Muscle of leg (tissue), 16 donors: ENCODE results near the gene IL13RA2. TPM values are rescaled to one million over a fixed set of nuclear protein-coding genes. Genes with fewer than 3 reads are reported as not detected.

Experiments used
- DNase-seq: peaks from one replicate; pipeline ENCODE4 v3.0.0; 2013
- H3K27ac ChIP-seq: one replicate; pipeline ENCODE4 v1.5.1; 2013; ENCODE audit warnings: mild to moderate bottlenecking, low read length, control low read depth
- H3K27me3 ChIP-seq: one replicate; pipeline ENCODE4 v1.6.1; 2013; ENCODE audit warnings: low read length; ENCODE audit not compliant: control insufficient read depth, insufficient read depth
- H3K36me3 ChIP-seq: one replicate; pipeline ENCODE4 v1.6.1; 2013; ENCODE audit warnings: low read length; ENCODE audit not compliant: control insufficient read depth, insufficient read depth
- H3K4me1 ChIP-seq: one replicate; pipeline ENCODE4 v1.6.1; 2013; ENCODE audit warnings: low read length; ENCODE audit not compliant: control insufficient read depth, insufficient read depth
- H3K4me3 ChIP-seq: one replicate; pipeline ENCODE4 v1.5.1; 2013; ENCODE audit warnings: low read length, control low read depth
- H3K9me3 ChIP-seq: replicated peaks from 2 replicates; pipeline ENCODE4 v1.6.1; 2013; ENCODE audit warnings: low read depth, low read length; ENCODE audit not compliant: control insufficient read depth
- WGBS: methylation state at CpG from one replicate; pipeline ENCODE4 v1.1.5; 2013; ENCODE audit warnings: missing lambda C conversion rate; ENCODE audit not compliant: insufficient coverage; 5-methylcytosine and 5-hydroxymethylcytosine counted together
- long read RNA-seq, 11 donors: transcript quantifications; one replicate each; lab custom pipeline, GENCODE V29; 2026
- polyA plus RNA-seq, 8 donors: library from polyadenylated mRNA; unstranded; fragments of 120-200 nt; gene quantifications; one replicate each; pipeline versions ENCODE4 v1.2.1 to v1.2.3, GENCODE V29; 2013; ENCODE audit warnings: inconsistent platforms in 1 of 8, low replicate concordance in 1 of 8; ENCODE audit not compliant: insufficient read length in 8 of 8, insufficient read depth in 1 of 8
- total RNA-seq: library from RNA; stranded (reverse); fragments of 120-200 nt; gene quantifications from one replicate; pipeline ENCODE4 v1.2.4, GENCODE V29; 2013

The IL13RA2 gene, protein sequence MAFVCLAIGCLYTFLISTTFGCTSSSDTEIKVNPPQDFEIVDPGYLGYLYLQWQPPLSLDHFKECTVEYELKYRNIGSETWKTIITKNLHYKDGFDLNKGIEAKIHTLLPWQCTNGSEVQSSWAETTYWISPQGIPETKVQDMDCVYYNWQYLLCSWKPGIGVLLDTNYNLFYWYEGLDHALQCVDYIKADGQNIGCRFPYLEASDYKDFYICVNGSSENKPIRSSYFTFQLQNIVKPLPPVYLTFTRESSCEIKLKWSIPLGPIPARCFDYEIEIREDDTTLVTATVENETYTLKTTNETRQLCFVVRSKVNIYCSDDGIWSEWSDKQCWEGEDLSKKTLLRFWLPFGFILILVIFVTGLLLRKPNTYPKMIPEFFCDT
- total RNA-seq = 0.09 TPM
- under 1 TPM in 7 of 8 donors, not detected in 1; 0.21 to 0.92 (median 0.41) TPM for polyA plus RNA-seq
- long read RNA-seq, donor 1 = 0 reads
- long read RNA-seq, donor 2 = 0 reads
- long read RNA-seq, donor 3 = 0 reads
- long read RNA-seq, donor 4 = 0 reads
- long read RNA-seq, donor 5, partial matches to known transcripts = 0 of 1 reads
- long read RNA-seq, donor 5, other reads (novel, unspliced or antisense) = 0 of 1 reads
- long read RNA-seq, donor 6 = 0 reads
- long read RNA-seq, donor 7 = 0 reads
- long read RNA-seq, donor 8, partial matches to known transcripts = 0 of 1 reads
- long read RNA-seq, donor 8, other reads (novel, unspliced or antisense) = 0 of 1 reads
- long read RNA-seq, donor 9 = 0 reads
- long read RNA-seq, donor 10, partial matches to known transcripts = 0 of 1 reads
- long read RNA-seq, donor 10, other reads (novel, unspliced or antisense) = 0 of 1 reads
- long read RNA-seq, donor 11 = 0 reads

GRCh38 chrX:115017455-115017854, at the start of gene IL13RA2:
IL13RA2 (minus strand) TSS chrX:115017616; CDS start chrX:115017269, 347 bp downstream.
- 79% methylated on average over 8 of the region's 11 CpGs for WGBS
- no peak within 1 kb of the TSS for H3K27ac ChIP-seq
- H3K4me3 ChIP-seq = no peak within 1 kb of the TSS
- H3K4me1 ChIP-seq = no peaks in the 10 kb centered on the region
- no peaks in the 10 kb centered on the region for H3K36me3 ChIP-seq
- peaks cover 6% of the 10 kb centered on the region for H3K27me3 ChIP-seq
- no peaks in the 10 kb centered on the region for H3K9me3 ChIP-seq
- peak; percentile 19 for DNase-seq

- Histone ChIP-seq H3K9me3 (peaks cover 7% of the 10 kb centered on the region), H3K4me1 (no peaks in the 10 kb centered on the region), H3K27me3 (peaks cover 14% of the 10 kb centered on the region), H3K36me3 (no peaks in the 10 kb centered on the region), H3K4me3 (no peak overlapping the region), H3K27ac (no peak overlapping the region)
- no peak for DNase-seq
Measured at GRCh38 chrX:115065304-115065703, 47.9 kb upstream of the IL13RA2 start.

DNA sequence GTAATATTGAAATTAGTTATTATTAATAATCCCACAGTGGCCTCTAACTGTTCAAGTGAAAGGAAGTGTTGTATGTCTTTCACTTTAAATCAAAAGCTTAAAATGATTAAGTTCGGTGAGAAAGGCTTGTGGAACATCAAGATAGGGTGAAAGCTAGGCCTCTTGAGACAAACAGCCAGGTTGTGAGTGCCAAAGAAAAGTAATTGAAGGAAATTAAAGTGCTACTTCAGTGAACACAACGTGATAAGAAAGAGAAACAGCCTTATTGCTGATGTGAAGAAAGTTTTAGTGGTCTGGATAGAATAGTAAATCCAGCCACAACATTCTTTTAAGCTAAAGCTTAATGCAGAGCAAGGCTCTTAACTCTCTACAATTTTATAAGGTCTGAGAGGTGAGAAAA, 42.6 kb upstream of the IL13RA2 start:
- H3K27me3 ChIP-seq = peaks cover 7% of the 10 kb centered on the region
- H3K9me3 ChIP-seq = peaks cover 7% of the 10 kb centered on the region
- no peak overlapping the region for H3K27ac ChIP-seq
- no peaks in the 10 kb centered on the region for H3K36me3 ChIP-seq
- WGBS = 50% methylated on average over 1 of the region's 2 CpGs
- no peak overlapping the region for H3K4me3 ChIP-seq
- no peaks in the 10 kb centered on the region for H3K4me1 ChIP-seq
- no peak for DNase-seq

DNA sequence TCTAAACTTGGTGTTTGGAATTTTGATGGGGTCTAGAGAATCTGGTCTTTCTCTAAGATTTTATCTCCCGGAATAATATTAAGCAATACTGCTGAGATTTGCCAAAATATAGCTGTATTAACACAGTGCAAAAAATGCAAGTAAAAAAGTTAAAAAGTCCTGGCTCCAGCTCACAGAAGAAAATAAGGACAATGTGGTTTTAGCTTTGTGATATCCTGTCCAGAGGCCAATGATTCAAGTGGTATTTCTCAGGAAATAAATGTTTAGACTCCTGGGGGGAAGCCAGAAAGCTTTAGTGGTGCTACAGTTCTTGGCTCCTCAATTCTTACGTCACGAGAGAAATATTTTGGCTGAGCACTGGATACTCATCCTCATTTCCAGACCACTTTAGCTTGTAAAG, 40.9 kb upstream of the IL13RA2 start:
- no CpG with 5 or more reads among the region's 3 CpGs for WGBS
- Histone ChIP-seq H3K4me3 (no peak overlapping the region), H3K27me3 (peaks cover 5% of the 10 kb centered on the region), H3K4me1 (no peaks in the 10 kb centered on the region), H3K9me3 (peaks cover 7% of the 10 kb centered on the region), H3K27ac (no peak overlapping the region), H3K36me3 (no peaks in the 10 kb centered on the region)
- peak; percentile 96 for DNase-seq

- WGBS = 48% methylated on average over 2 of the region's 3 CpGs
- H3K4me1 ChIP-seq = no peaks in the 10 kb centered on the region
- H3K36me3 ChIP-seq = no peaks in the 10 kb centered on the region
- no peaks in the 10 kb centered on the region for H3K9me3 ChIP-seq
- H3K4me3 ChIP-seq = no peak overlapping the region
- no peak overlapping the region for H3K27ac ChIP-seq
- DNase-seq = no peak
- peaks cover 3% of the 10 kb centered on the region for H3K27me3 ChIP-seq
Measured at GRCh38 chrX:115054876-115055275, 37.5 kb upstream of the IL13RA2 start.

DNA sequence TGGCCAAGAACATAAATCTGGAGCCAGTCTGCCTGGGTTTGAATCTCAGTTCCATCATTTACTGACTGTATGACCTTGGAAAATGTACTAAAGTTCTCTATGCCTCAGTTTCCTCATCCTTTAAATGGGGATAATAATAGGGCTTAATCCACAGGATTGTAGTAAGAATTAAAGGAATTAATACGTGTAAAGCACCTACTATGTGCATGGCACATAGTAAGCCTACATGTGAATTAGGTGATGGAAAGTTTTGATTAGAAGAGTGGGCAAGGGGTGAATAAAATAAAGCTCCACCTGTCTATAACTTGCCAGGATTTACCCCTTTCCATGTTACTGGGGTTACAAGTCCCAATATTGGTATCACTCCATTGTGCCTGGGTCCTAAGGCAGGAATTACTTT, 35.8 kb upstream of the IL13RA2 start:
- WGBS = no CpG with 5 or more reads among the region's 1 CpG
- no peak overlapping the region for H3K27ac ChIP-seq
- no peaks in the 10 kb centered on the region for H3K36me3 ChIP-seq
- no peaks in the 10 kb centered on the region for H3K27me3 ChIP-seq
- H3K4me3 ChIP-seq = no peak overlapping the region
- DNase-seq = no peak
- no peaks in the 10 kb centered on the region for H3K9me3 ChIP-seq
- H3K4me1 ChIP-seq = no peaks in the 10 kb centered on the region

- no peak for DNase-seq
Measured at GRCh38 chrX:115047715-115048114, 30.3 kb upstream of the IL13RA2 start.

DNA sequence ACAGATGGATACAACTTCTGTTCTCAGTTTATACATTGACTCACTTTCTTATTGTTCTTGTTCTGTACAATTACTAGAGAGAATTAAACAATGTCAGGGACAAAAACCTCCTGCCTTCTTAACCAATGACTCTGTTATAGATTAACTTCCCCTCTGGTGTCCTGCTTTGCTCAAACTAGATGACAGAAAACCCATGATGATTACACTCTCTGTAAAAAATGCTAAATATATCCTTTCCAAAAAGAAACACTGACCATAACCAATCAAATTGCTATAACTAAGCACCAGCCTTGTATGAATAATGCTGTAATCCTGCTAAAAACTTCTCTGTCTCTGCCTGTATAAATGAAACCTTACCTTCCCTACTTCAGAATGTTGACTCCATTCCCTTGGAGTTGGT, 29.8 kb upstream of the IL13RA2 start:
- Histone ChIP-seq H3K27me3 (peaks cover 7% of the 10 kb centered on the region), H3K4me3 (no peak overlapping the region), H3K4me1 (no peaks in the 10 kb centered on the region), H3K27ac (no peak overlapping the region), H3K9me3 (no peaks in the 10 kb centered on the region), H3K36me3 (no peaks in the 10 kb centered on the region)
- no peak for DNase-seq

More at GRCh38 chrX:115047715-115048114, 30.3 kb upstream of the IL13RA2 start:
- H3K4me1 ChIP-seq = no peaks in the 10 kb centered on the region
- no peaks in the 10 kb centered on the region for H3K36me3 ChIP-seq
- no peaks in the 10 kb centered on the region for H3K9me3 ChIP-seq
- H3K4me3 ChIP-seq = no peak overlapping the region
- no peak overlapping the region for H3K27ac ChIP-seq
- peaks cover 7% of the 10 kb centered on the region for H3K27me3 ChIP-seq

DNA sequence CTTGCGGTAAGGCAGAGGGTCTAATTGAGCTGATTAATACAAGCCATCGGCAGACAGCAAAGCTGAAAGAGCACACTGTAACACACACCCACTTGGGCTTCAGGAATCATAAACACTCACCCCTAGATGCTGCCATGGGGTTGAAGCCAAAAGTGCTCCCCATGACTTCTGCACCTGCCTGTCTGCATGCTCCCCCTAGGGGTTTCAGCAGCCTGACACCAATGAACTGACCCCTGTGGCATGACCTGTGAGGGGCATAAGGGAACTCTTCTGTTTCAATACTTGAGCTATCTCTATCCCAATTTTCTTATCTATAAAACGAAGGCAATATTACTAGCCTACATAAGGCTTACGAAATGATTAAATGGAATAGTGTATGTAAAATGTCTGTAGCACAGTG, 23.0 kb upstream of the IL13RA2 start:
- H3K36me3 ChIP-seq = no peaks in the 10 kb centered on the region
- H3K27ac ChIP-seq = no peak overlapping the region
- no peaks in the 10 kb centered on the region for H3K9me3 ChIP-seq
- DNase-seq = no peak
- H3K27me3 ChIP-seq = peaks cover 7% of the 10 kb centered on the region
- no peaks in the 10 kb centered on the region for H3K4me1 ChIP-seq
- no peak overlapping the region for H3K4me3 ChIP-seq
- WGBS = no CpG with 5 or more reads among the region's 4 CpGs

DNA sequence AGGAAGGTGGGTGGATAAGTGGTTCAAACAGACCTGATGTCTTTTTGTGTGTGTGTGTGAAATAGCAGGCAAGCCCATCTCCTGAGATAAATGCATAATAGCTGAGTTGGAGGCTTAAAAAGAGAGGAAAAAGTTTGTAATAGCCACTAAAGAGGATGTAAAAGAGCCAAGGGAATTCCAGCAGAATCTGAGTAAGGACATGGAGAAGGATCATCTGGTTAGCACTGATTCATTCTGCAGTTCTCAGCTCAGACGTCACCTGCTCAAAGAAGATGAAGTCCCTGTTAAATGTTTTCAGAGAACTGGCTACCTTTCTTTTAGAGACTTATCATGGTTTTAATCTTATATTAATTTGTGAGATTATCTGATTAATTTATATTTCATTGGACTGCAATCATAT, 21.0 kb upstream of the IL13RA2 start:
- Histone ChIP-seq H3K36me3 (no peaks in the 10 kb centered on the region), H3K27me3 (peaks cover 9% of the 10 kb centered on the region), H3K4me1 (no peaks in the 10 kb centered on the region), H3K4me3 (no peak overlapping the region), H3K9me3 (no peaks in the 10 kb centered on the region), H3K27ac (no peak overlapping the region)
- WGBS = no CpG with 5 or more reads among the region's 1 CpG
- no peak for DNase-seq
